ENCODE data around the gene ATG4D.
A peak's percentile ranks its signal among the peaks of the same experiment; 100 is the strongest.
"Not testable (repeated sequence)": the region's sequence is repeated elsewhere in the genome, so short reads cannot be mapped to it uniquely, and the experiment has no call there.

ATG4D gene

GRCh38 chr19:10553087-10553667, 9.5 kb downstream of the ATG4D start:
- ATAC-seq = no peak

GRCh38 chr19:10553943-10554381, 10.3 kb downstream of the ATG4D start:
- peak; percentile 51 to 60 for ATAC-seq

GRCh38 chr19:10554760-10555609, 11.3 kb downstream of the ATG4D start:
- ATAC-seq = no peak

- ATAC-seq = no peak
Measured at GRCh38 chr19:10555610-10555973, 11.9 kb downstream of the ATG4D start.

GRCh38 chr19:10557603-10558197, 14.0 kb downstream of the ATG4D start:
- ATAC-seq = no peak

GRCh38 chr19:10560154-10560553, 16.4 kb downstream of the ATG4D start:
- no peak for ATAC-seq

GRCh38 chr19:10562609-10563008, 18.9 kb downstream of the ATG4D start:
- ATAC-seq = no peak

GRCh38 chr19:10565028-10565566, 21.4 kb downstream of the ATG4D start:
- ATAC-seq = no peak

GRCh38 chr19:10565567-10566407, 22.1 kb downstream of the ATG4D start, which contains the start of gene KRI1:
Gene KRI1, minus strand, starts transcription at chr19:10566010. Its CDS starts 11 bp downstream, at chr19:10565999.
- ATAC-seq = peak; percentile 55

- ATAC-seq = no peak
Measured at GRCh38 chr19:10566408-10566657, 22.6 kb downstream of the ATG4D start.

- peak in 1 of 2 donors; percentile 1 for ATAC-seq
Measured at GRCh38 chr19:10566658-10567410, 23.1 kb downstream of the ATG4D start.

- ATAC-seq = no peak
Measured at GRCh38 chr19:10567656-10568055, 24.0 kb downstream of the ATG4D start.

GRCh38 chr19:10568062-10568825, 24.5 kb downstream of the ATG4D start:
- ATAC-seq = peak; percentile 4 to 8

- ATAC-seq = peak; percentile 86 to 88
Measured at GRCh38 chr19:10568826-10569651, 25.3 kb downstream of the ATG4D start, which contains the start of gene CDKN2D. Gene CDKN2D, minus strand, starts transcription at chr19:10568979. Its CDS starts 326 bp downstream, at chr19:10568653.

GRCh38 chr19:10573793-10574192, 30.1 kb downstream of the ATG4D start:
- not testable (repeated sequence) for ATAC-seq

GRCh38 chr19:10574462-10574861, 30.8 kb downstream of the ATG4D start:
- ATAC-seq = no peak

GRCh38 chr19:10575011-10575716, 31.5 kb downstream of the ATG4D start:
- no peak for ATAC-seq

- ATAC-seq = no peak
Measured at GRCh38 chr19:10577951-10578350, 34.2 kb downstream of the ATG4D start.

GRCh38 chr19:10580979-10581631, 37.4 kb downstream of the ATG4D start:
- peak; percentile 90 to 93 for ATAC-seq

All from activated CD4-positive, CD25-positive, alpha-beta regulatory T cell treated with anti-CD3 and anti-CD28 coated beads, Interleukin-2, amount 50 U/mL, for 24 hours (primary cell).